GM21367 (cell line): ENCODE measurements around the gene DNAJC15.
"Not testable (repeated sequence)": the region's sequence is repeated elsewhere in the genome, so short reads cannot be mapped to it uniquely, and the experiment has no call there.

Source experiments
- ATAC-seq: cut with Tn5 transposase; IDR thresholded peaks from one replicate; pipeline ENCODE4 v1.9.1; 2021; ENCODE audit not compliant: unreplicated experiment

The DNAJC15 gene

GRCh38 chr13:43023289-43023963, at the start of gene DNAJC15:
TSS of gene DNAJC15 (plus strand) at chr13:43023586. CDS start at chr13:43023627, 41 bp downstream.
- peak; percentile 65 for ATAC-seq

DNA sequence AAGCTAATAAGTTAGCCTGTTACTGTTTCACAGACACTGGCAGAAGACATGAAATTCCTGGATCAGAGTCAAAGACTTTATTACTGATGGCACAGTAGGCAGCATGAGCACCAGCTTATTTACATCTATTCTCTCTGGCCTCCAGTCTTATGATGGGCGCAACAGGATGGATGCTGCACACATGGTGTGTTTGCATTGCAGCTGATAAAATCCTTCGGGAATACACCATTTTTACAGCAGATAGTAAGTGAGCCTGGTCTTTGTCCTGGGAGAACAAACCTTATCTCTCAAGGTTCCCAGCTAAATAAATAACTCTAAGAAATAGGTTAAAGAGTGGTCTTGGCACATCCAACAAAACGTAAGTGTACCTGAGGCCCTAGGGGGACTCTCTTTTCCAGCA, 47.3 kb upstream of the DNAJC15 start:
- no peak for ATAC-seq

GRCh38 chr13:42977219-42977659, 46.1 kb upstream of the DNAJC15 start:
- ATAC-seq = no peak

DNA sequence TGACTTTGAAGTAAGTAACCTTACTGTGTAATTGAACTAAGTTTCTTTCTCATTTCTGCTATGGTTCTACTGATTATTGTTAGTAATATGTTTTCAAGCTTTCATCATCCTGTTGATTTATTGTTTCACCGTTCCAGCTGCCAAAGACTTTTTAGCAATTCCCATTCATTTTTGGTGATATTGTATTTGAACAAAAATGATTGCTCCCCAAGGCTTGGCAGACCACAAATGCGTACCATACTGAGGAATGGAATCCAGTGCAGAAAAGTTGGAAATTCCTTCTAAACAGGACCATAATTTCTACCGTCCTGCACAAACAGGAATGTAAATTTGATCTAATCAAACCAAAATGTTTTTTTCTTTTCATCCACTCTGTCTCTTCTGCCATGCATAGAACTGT, 42.1 kb upstream of the DNAJC15 start:
- no peak for ATAC-seq

DNA sequence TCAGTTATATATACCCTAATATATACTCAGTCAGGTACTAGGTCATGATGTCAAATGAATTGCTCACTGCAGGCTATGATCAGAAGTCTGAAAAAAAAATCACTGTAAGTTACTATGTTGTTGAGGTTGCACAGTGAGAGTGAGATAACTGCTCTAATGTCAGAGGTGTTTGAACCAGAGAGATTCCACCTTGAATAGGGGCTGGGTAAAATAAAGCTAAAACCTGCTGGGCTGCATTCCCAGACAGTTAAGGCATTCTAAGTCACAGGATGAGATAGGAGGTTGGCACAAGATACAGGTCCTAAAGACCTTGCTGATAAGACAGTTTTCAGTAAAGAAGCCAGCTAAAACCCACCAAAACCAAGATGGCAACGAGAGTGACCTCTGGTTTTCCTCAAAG, 41.5 kb upstream of the DNAJC15 start:
- ATAC-seq = no peak

- no peak for ATAC-seq
Observed at GRCh38 chr13:42984026-42984425, 39.4 kb upstream of the DNAJC15 start.

- no peak for ATAC-seq
Observed at GRCh38 chr13:42984691-42985090, 38.7 kb upstream of the DNAJC15 start.

- no peak for ATAC-seq
Observed at GRCh38 chr13:42985312-42986175, 37.8 kb upstream of the DNAJC15 start.

GRCh38 chr13:42986176-42986574, 37.2 kb upstream of the DNAJC15 start:
- no peak for ATAC-seq

DNA sequence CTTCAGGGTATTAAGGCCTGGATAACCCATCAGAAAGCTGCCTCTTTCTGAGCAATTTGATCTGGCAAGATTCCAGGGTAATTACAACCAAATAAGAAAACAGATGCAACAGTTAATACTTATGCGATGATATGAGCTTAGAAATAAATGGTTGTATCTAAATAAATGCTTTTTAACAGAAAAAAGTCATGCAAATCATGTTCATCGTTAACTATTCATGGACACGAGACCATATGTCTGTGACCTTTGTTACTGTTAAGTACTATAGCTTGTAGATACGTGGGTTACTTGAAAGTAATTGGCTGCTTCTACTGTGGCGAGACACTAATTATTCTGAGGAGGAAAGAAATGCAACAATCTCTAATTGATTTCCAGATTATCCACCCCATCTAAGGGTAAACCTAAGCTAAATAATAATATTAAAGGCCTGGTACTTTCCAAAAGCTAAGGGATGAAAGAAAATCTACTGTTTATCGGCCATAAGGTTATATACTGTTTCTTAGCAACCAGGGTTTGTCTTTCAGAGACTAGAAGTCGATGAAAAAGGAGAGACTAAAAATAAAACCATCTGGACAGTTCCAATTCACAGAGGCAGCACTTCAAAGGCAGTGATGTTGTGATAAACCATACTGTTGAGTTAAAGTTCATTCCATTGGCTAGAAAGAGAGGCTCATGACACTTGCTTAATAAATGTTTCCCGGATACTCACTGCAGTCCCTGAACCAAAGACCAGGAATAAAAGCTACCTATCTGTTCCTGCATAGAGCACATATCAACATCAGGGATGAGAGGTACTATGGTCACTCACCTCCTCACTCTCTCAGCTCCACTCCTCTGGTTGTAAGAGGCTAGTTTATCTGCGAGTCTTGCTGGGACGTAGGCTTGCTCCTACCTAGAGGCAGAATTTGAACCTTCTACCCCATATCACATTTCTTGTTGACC, 32.8 kb upstream of the DNAJC15 start:
- ATAC-seq = no peak

- ATAC-seq = not testable (repeated sequence)
Observed at GRCh38 chr13:42991233-42991897, 32.0 kb upstream of the DNAJC15 start.

- ATAC-seq = peak; percentile 61
Observed at GRCh38 chr13:42991898-42992763, 31.3 kb upstream of the DNAJC15 start, which contains the start of gene EPSTI1. TSS of gene EPSTI1 (minus strand) at chr13:42992241. CDS start at chr13:42992165, 76 bp downstream.

GRCh38 chr13:42992764-42993122, 30.6 kb upstream of the DNAJC15 start:
- no peak for ATAC-seq

DNA sequence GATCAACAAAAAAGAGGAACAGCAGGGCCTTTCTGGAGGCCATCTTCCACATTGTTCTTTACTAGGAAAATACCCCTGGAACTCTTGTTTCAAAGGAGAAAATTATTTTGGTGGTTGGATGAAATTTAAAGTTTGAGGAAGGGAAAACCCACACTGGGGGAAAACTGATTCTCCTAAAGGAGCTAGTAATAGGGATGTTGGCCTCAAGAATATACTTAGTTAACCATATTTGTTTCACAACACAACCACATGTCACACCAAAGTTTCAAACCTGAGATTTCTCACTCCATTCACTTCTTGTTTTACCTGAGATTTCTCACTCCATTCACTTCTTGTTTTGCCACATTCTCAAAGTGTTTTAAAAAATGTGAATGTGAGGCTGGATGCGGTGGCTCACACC, 28.5 kb upstream of the DNAJC15 start:
- ATAC-seq = no peak

GRCh38 chr13:42996584-42996983, 26.8 kb upstream of the DNAJC15 start:
- ATAC-seq = no peak

GRCh38 chr13:42997381-42997780, 26.0 kb upstream of the DNAJC15 start:
- peak; percentile 59 for ATAC-seq

DNA sequence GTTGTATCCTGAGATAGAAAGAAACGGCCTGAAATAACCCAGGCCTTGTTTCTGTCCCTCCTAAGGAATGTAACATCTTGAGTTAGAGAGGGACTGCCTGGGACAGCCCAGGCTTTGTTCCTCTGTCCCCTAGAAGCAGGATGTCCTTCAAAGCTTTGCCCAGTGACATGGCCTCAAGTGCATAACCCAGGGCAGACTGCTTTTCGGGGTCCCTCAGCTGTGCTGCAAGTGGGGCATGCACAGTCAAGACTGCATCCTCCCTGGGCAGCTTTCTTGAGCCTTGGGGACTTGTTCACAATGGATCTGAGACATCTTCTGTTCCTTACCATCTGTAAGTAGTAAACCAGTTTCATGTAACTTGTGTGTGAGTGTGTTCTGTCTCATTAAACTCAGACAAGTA, 23.9 kb upstream of the DNAJC15 start:
- no peak for ATAC-seq

GRCh38 chr13:43000676-43001075, 22.7 kb upstream of the DNAJC15 start:
- no peak for ATAC-seq

GRCh38 chr13:43002021-43002420, 21.4 kb upstream of the DNAJC15 start:
- no peak for ATAC-seq

- no peak for ATAC-seq
Observed at GRCh38 chr13:43003010-43003409, 20.4 kb upstream of the DNAJC15 start.
